HepG2 (cell line): ENCODE data around the gene PCSK5. TPM values are rescaled to one million over a fixed set of nuclear protein-coding genes. Genes with fewer than 3 reads are reported as not detected.

Experiments used
- ARHGAP35 ChIP-seq: sonication (generic); formaldehyde crosslinking; IDR thresholded peaks from 2 replicates; pipeline ENCODE4 v1.9.0; 2022; ENCODE audit warnings: mild to moderate bottlenecking, inconsistent platforms, moderate library complexity, missing genetic modification reagents, borderline replicate concordance
- ATM ChIP-seq: fragments of 450-650 bp; IDR thresholded peaks from 2 replicates; pipeline ENCODE4 v1.7.1; 2017; ENCODE audit warnings: mild to moderate bottlenecking, borderline replicate concordance
- FOXM1 ChIP-seq: sonication (generic); formaldehyde crosslinking; IDR thresholded peaks from 2 replicates; pipeline ENCODE4 v1.5.0; 2020; ENCODE audit warnings: missing genetic modification reagents
- KDM4B ChIP-seq: sonication (generic); formaldehyde crosslinking; IDR thresholded peaks from 2 replicates; pipeline ENCODE4 v1.4.0; 2020; ENCODE audit warnings: missing genetic modification reagents
- MED13 ChIP-seq: sonication (generic); formaldehyde crosslinking; IDR thresholded peaks from 2 replicates; pipeline ENCODE4 v1.5.0; 2020; ENCODE audit warnings: missing genetic modification reagents
- NFE2 ChIP-seq: sonication (generic); formaldehyde crosslinking; IDR thresholded peaks from 2 replicates; pipeline ENCODE4 v1.4.0; 2020; ENCODE audit warnings: missing genetic modification reagents
- NR2F2 ChIP-seq: IDR thresholded peaks from 2 replicates; pipeline ENCODE4 v1.6.1; 2012; ENCODE audit warnings: low read depth, inconsistent platforms, borderline replicate concordance
- NR3C1 ChIP-seq: sonication (generic); formaldehyde crosslinking; IDR thresholded peaks from 2 replicates; pipeline ENCODE4 v1.4.0; 2020; ENCODE audit warnings: missing genetic modification reagents
- SMYD3 ChIP-seq: sonication (generic); formaldehyde crosslinking; IDR thresholded peaks from 2 replicates; pipeline ENCODE4 v1.8.1; 2023; ENCODE audit warnings: mild to moderate bottlenecking, missing genetic modification reagents
- TBX3 ChIP-seq: fragments of 450-650 bp; IDR thresholded peaks from 2 replicates; pipeline ENCODE4 v1.6.1; 2017; ENCODE audit warnings: antibody characterized with exemption, mild to moderate bottlenecking, inconsistent platforms, borderline replicate concordance
- ZNF883 ChIP-seq: sonication (generic); formaldehyde crosslinking; IDR thresholded peaks from 2 replicates; pipeline ENCODE4 v1.5.1; 2020; ENCODE audit warnings: mild to moderate bottlenecking, missing genetic modification reagents; ENCODE audit errors: not compliant biosample characterization
- polyA plus RNA-seq, 8 experiments: library from polyadenylated mRNA; depleted of rRNA in 3 of 8; stranded (reverse) in 7 of 8; unstranded in 1 of 8; fragments of >200 nt; fragmentation: Illumina TruSeq in 4 of 8; extraction: Trizol in 4 of 8; gene quantifications; 2 replicates each; pipeline versions ENCODE4 v1.2.1 to v1.2.3, GENCODE V29; 2011 to 2016; ENCODE audit warnings: low read depth in 4 of 8, missing spikeins in 1 of 8, mixed read lengths in 1 of 8; ENCODE audit not compliant: insufficient read depth in 1 of 8
- total RNA-seq, 5 experiments: library from RNA; depleted of rRNA; stranded (reverse); fragments of >200 nt; fragmentation: Illumina TruSeq; extraction: Trizol; gene quantifications; 2 replicates each; pipeline ENCODE4 v1.2.3, GENCODE V29; 2016; ENCODE audit warnings: low read depth in 1 of 5
- TF ChIP-seq, protein P1 (sequence below): sonication (generic); formaldehyde crosslinking; conservative IDR thresholded peaks from 2 replicates; pipeline ENCODE4 v1.8.0; 2022; ENCODE audit warnings: mild to moderate bottlenecking, moderate library complexity, missing genetic modification reagents
- TF ChIP-seq, protein P2 (sequence below): IDR thresholded peaks from 2 replicates; pipeline ENCODE4 v1.6.1; 2012; ENCODE audit warnings: low read depth, low read length, improper control_type of control experiment
- TF ChIP-seq, protein P3 (sequence below): sonication (generic); formaldehyde crosslinking; IDR thresholded peaks from 2 replicates; pipeline ENCODE4 v1.4.0; 2020; ENCODE audit warnings: missing genetic modification reagents; ENCODE audit errors: not compliant biosample characterization
- TF ChIP-seq, protein P4 (sequence below): sonication (generic); formaldehyde crosslinking; IDR thresholded peaks from 2 replicates; pipeline ENCODE4 v1.8.1; 2023; ENCODE audit warnings: mild to moderate bottlenecking, missing genetic modification reagents
- TF ChIP-seq, protein P5 (sequence below), 2 experiments: sonication (generic) in 1 of 2; formaldehyde crosslinking in 1 of 2; IDR thresholded peaks; 2 replicates each; pipeline versions ENCODE4 v1.4.0 to v1.6.1; 2016 to 2020; ENCODE audit warnings: borderline replicate concordance in 1 of 2, low read depth in 1 of 2, mild to moderate bottlenecking in 1 of 2, missing genetic modification reagents in 1 of 2
- TF ChIP-seq, protein P6 (sequence below): IDR thresholded peaks from 2 replicates; pipeline ENCODE4 v1.6.1; 2016; ENCODE audit warnings: missing compliant biosample characterization, missing genetic modification reagents, borderline replicate concordance

The PCSK5 gene
- total and polyA plus RNA-seq, 2 of the 13 experiments (the other 11 are each of a cell fraction or from before 2014, with no cell fraction given), result 0.55 to 0.66 TPM

DNA sequence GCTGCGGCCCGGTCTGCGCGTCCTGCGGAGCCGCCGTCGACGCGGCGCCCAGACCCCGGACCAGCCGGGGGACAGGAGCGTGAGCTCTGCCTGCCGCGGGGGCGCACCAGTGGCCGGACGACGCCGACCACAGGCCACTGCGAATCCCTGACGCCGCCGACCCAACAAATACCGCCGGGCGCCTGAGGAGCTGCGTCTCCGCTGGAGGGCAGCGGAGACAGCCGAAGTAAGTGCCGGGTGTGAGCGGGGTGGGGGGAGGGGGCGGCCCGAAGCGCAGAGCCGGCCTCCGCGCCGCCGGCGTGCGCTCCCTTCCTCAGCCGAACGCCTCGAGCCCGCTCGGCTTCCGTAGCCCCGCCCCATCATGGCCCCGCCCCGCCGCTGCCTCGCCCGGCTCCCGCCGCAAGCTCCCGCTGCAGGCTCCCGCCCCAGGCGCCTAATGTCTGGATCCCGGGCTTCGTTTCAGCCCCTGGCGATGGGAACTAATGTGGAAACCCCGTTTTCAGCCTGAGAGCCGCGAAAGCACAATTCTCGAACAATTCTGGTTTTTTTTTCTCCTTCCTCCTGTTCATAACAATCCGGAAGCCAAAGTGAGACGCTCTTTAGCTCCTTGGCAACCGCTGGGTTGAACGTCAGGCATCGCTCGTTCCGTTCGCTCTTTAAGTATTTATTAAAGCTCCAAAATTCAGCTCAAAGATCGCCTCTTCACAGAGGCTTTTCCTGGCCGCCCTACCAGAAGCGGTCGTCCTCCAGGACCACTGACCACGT lies 503.9 kb downstream of the PCSK5 start, which contains the start of gene RFK (continued):
- TF ChIP-seq ZNF883 (CRISPR knock-in tag), result peak; percentile 73
- TF ChIP-seq, protein P1, sequence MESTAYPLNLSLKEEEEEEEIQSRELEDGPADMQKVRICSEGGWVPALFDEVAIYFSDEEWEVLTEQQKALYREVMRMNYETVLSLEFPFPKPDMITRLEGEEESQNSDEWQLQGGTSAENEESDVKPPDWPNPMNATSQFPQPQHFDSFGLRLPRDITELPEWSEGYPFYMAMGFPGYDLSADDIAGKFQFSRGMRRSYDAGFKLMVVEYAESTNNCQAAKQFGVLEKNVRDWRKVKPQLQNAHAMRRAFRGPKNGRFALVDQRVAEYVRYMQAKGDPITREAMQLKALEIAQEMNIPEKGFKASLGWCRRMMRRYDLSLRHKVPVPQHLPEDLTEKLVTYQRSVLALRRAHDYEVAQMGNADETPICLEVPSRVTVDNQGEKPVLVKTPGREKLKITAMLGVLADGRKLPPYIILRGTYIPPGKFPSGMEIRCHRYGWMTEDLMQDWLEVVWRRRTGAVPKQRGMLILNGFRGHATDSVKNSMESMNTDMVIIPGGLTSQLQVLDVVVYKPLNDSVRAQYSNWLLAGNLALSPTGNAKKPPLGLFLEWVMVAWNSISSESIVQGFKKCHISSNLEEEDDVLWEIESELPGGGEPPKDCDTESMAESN, result peak; percentile 87
- TF ChIP-seq, protein P2, sequence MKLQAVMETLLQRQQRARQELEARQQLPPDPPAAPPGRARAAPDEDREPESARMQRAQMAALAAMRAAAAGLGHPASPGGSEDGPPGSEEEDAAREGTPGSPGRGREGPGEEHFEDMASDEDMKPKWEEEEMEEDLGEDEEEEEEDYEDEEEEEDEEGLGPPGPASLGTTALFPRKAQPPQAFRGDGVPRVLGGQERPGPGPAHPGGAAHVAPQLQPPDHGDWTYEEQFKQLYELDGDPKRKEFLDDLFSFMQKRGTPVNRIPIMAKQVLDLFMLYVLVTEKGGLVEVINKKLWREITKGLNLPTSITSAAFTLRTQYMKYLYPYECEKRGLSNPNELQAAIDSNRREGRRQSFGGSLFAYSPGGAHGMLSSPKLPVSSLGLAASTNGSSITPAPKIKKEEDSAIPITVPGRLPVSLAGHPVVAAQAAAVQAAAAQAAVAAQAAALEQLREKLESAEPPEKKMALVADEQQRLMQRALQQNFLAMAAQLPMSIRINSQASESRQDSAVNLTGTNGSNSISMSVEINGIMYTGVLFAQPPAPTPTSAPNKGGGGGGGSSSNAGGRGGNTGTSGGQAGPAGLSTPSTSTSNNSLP, result no peak
- TF ChIP-seq FOXM1 (CRISPR knock-in tag), result no peak
- no peak for TF ChIP-seq KDM4B (CRISPR knock-in tag)
- no peak for TF ChIP-seq TBX3
- TF ChIP-seq ARHGAP35 (CRISPR knock-in tag), result no peak
- 0 out of 2 replicates have a peak, but pooled peaks have one; percentile 8 for TF ChIP-seq NR2F2
- TF ChIP-seq SMYD3 (CRISPR knock-in tag), result peak; percentile 37; the same call in 1 of the 2 replicates
- TF ChIP-seq, protein P3, sequence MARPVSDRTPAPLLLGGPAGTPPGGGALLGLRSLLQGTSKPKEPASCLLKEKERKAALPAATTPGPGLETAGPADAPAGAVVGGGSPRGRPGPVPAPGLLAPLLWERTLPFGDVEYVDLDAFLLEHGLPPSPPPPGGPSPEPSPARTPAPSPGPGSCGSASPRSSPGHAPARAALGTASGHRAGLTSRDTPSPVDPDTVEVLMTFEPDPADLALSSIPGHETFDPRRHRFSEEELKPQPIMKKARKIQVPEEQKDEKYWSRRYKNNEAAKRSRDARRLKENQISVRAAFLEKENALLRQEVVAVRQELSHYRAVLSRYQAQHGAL (CRISPR knock-in tag), result peak; percentile 65
- TF ChIP-seq, protein P4, sequence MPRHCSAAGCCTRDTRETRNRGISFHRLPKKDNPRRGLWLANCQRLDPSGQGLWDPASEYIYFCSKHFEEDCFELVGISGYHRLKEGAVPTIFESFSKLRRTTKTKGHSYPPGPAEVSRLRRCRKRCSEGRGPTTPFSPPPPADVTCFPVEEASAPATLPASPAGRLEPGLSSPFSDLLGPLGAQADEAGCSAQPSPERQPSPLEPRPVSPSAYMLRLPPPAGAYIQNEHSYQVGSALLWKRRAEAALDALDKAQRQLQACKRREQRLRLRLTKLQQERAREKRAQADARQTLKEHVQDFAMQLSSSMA, result 0 out of 2 replicates have a peak, but pooled peaks have one; percentile 26
- TF ChIP-seq, protein P5, sequence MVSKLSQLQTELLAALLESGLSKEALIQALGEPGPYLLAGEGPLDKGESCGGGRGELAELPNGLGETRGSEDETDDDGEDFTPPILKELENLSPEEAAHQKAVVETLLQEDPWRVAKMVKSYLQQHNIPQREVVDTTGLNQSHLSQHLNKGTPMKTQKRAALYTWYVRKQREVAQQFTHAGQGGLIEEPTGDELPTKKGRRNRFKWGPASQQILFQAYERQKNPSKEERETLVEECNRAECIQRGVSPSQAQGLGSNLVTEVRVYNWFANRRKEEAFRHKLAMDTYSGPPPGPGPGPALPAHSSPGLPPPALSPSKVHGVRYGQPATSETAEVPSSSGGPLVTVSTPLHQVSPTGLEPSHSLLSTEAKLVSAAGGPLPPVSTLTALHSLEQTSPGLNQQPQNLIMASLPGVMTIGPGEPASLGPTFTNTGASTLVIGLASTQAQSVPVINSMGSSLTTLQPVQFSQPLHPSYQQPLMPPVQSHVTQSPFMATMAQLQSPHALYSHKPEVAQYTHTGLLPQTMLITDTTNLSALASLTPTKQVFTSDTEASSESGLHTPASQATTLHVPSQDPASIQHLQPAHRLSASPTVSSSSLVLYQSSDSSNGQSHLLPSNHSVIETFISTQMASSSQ (IDR thresholded peaks at IDR 0.05; ENCODE audit: low read depth), result no peak
- TF ChIP-seq, protein P5 (CRISPR knock-in tag; IDR thresholded peaks at IDR 0.05; ENCODE audit: borderline replicate concordance), result peak; percentile 75
- TF ChIP-seq, protein P6, sequence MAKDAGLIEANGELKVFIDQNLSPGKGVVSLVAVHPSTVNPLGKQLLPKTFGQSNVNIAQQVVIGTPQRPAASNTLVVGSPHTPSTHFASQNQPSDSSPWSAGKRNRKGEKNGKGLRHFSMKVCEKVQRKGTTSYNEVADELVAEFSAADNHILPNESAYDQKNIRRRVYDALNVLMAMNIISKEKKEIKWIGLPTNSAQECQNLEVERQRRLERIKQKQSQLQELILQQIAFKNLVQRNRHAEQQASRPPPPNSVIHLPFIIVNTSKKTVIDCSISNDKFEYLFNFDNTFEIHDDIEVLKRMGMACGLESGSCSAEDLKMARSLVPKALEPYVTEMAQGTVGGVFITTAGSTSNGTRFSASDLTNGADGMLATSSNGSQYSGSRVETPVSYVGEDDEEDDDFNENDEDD, result peak; percentile 74; the same call in 1 of the 2 replicates
- TF ChIP-seq MED13, result no peak
- TF ChIP-seq NFE2 (CRISPR knock-in tag), result no peak
- no peak for TF ChIP-seq NR3C1
- no peak for TF ChIP-seq ATM
